Caco-2 (cell line): ENCODE results near the gene DDN. TPM values are rescaled to one million over a fixed set of nuclear protein-coding genes. Genes with fewer than 3 reads are reported as not detected.

ENCODE experiments used
- BruUV-seq: library from RNA; stranded (reverse); fragments of 400-500 nt; replicated peaks from 2 replicates; lab custom pipeline; 2021; lab: Mats Ljungman, UMichigan
- CTCF ChIA-PET: fragments of 300-600 bp; sonication (Branson Sonifier 250); formaldehyde crosslinking; loops from one replicate; lab custom pipeline; 2022; ENCODE audit warnings: antibody characterized with exemption; lab: Charles Lee
- POLR2A ChIA-PET: fragments of 300-600 bp; sonication (Branson Sonifier 250); formaldehyde crosslinking; loops from one replicate; lab custom pipeline; 2022; ENCODE audit warnings: antibody characterized with exemption; lab: Charles Lee
- DNase-seq, 2 experiments: peaks; one replicate each; pipeline versions ENCODE4 v3.0.0 to v3.0.0-alpha.2; 2020 to 2022
- H3K27me3 ChIP-seq: replicated peaks from 2 replicates; pipeline ENCODE4 v1.6.0; 2011; ENCODE audit warnings: low read length; ENCODE audit not compliant: control insufficient read depth, insufficient read depth
- H3K36me3 ChIP-seq: 2 replicates; pipeline ENCODE4 v1.5.1; 2011; ENCODE audit warnings: low read length; ENCODE audit not compliant: control insufficient read depth, insufficient read depth
- H3K4me1 ChIP-seq: fragments of 250-450 bp; sonication (Bioruptor Pico); 2 replicates; pipeline ENCODE4 v1.5.1; 2020; ENCODE audit warnings: mild to moderate bottlenecking
- H3K4me3 ChIP-seq: 2 replicates; pipeline ENCODE4 v1.5.1; 2011; ENCODE audit warnings: low read depth, mild to moderate bottlenecking, control low read depth, low read length
- H3K9me3 ChIP-seq: fragments of 250-450 bp; sonication (Bioruptor Pico); 2 replicates; pipeline ENCODE4 v1.5.1; 2020; ENCODE audit warnings: mild to moderate bottlenecking, moderate library complexity
- H3K27ac Mint-ChIP-seq: one replicate; pipeline ENCODE4 v1.8.0; 2022; ENCODE audit warnings: mixed read lengths; ENCODE audit not compliant: unreplicated experiment
- H3K27me3 Mint-ChIP-seq: one replicate; pipeline ENCODE4 v1.8.0; 2022; ENCODE audit warnings: mixed read lengths; ENCODE audit not compliant: insufficient read depth, unreplicated experiment
- H3K36me3 Mint-ChIP-seq: one replicate; pipeline ENCODE4 v1.8.0; 2022; ENCODE audit warnings: mild to moderate bottlenecking, mixed read lengths; ENCODE audit not compliant: insufficient read depth, unreplicated experiment
- H3K4me1 Mint-ChIP-seq: one replicate; pipeline ENCODE4 v1.8.0; 2022; ENCODE audit warnings: low read depth, mixed read lengths; ENCODE audit not compliant: unreplicated experiment
- H3K4me3 Mint-ChIP-seq: one replicate; pipeline ENCODE4 v1.8.0; 2022; ENCODE audit warnings: mild to moderate bottlenecking, moderate library complexity, mixed read lengths; ENCODE audit not compliant: unreplicated experiment
- H3K9me3 Mint-ChIP-seq: one replicate; pipeline ENCODE4 v1.8.0; 2022; ENCODE audit warnings: mixed read lengths; ENCODE audit not compliant: unreplicated experiment
- intact Hi-C: fragments of 100-400 bp; cut with micrococcal nuclease; formaldehyde crosslinking; loops from one replicate; pipeline ENCODE4 v1.10.0; 2022; ENCODE audit not compliant: unreplicated experiment
- total RNA-seq: library from RNA; stranded (reverse); gene quantifications from 2 replicates; pipeline ENCODE4 v1.2.3, GENCODE V29; 2022
- TF ChIP-seq, protein P1 (sequence below), 2 experiments: fragments of 200-600 bp in 1 of 2; IDR thresholded peaks; 1 replicate in 1 of 2; 2 replicates in 1 of 2; pipeline versions ENCODE4 v1.5.1 to v1.8.0; 2011 to 2022; ENCODE audit warnings: antibody characterized with exemption in 1 of 2, control low read depth in 1 of 2, inconsistent platforms in 1 of 2, low read depth in 1 of 2, low read length in 1 of 2, mild to moderate bottlenecking in 1 of 2, moderate library complexity in 1 of 2; ENCODE audit not compliant: insufficient read depth in 1 of 2, severe bottlenecking in 1 of 2, unreplicated experiment in 1 of 2

Gene DDN
- total RNA-seq, 1 experiment from 2014 or later: 1.9 TPM

DNA sequence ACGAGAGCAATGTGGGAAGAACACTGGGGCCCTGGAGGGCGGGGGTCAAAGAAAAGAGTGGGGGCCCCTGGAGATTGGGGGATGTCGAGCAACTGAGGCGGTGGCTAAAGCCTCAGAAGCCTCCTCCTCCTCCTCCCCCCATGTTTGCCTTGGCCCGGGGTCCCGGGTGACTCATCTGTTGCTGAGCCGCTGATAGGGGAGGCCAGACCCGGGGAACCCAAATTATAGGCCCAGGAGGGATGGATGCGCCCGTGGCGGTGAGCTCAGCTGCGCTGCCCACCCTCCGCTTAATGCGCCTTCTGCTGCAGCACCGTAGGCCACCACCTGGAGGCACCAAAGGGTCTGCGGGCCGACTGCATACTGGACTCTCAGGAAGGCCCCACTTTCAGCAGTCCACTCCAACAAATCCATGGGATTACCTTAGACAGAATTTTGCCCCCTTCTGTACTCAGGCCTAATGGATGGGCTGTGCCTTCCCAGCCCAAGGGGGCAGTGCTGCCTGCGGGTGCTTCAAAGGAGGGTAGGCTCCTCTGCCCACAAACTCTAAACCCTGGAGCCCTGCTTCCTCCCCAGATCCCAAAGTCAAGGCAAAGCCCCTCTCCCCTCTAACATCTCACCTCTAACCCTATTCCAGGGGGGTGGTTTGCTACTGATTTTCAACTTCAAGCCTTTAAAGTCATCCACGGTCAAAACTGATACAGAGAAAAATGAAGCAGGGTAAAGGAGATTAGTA lies 25.1 kb downstream of the DDN start:
- Histone ChIP-seq H3K9me3 (no peaks in the 10 kb centered on the region), H3K36me3 (no peaks in the 10 kb centered on the region), H3K4me3 (no peak overlapping the region), H3K27me3 (peaks cover 4% of the 10 kb centered on the region), H3K4me1 (peaks cover 40% of the 10 kb centered on the region)
- Mint-ChIP-seq H3K9me3 (no peaks in the 10 kb centered on the region), H3K4me1 (peaks cover 21% of the 10 kb centered on the region), H3K4me3 (no peak overlapping the region), H3K27me3 (peaks cover 11% of the 10 kb centered on the region), H3K27ac (no peak overlapping the region), H3K36me3 (peaks cover 6% of the 10 kb centered on the region)
- intact Hi-C loops: no loop called here
- POLR2A ChIA-PET: no interaction called here
- no TSS peak for BruUV-seq
- CTCF ChIA-PET: no interaction called here
- DNase-seq: peak in 1 of 2 experiments; percentile 42
- TF ChIP-seq, protein P1, sequence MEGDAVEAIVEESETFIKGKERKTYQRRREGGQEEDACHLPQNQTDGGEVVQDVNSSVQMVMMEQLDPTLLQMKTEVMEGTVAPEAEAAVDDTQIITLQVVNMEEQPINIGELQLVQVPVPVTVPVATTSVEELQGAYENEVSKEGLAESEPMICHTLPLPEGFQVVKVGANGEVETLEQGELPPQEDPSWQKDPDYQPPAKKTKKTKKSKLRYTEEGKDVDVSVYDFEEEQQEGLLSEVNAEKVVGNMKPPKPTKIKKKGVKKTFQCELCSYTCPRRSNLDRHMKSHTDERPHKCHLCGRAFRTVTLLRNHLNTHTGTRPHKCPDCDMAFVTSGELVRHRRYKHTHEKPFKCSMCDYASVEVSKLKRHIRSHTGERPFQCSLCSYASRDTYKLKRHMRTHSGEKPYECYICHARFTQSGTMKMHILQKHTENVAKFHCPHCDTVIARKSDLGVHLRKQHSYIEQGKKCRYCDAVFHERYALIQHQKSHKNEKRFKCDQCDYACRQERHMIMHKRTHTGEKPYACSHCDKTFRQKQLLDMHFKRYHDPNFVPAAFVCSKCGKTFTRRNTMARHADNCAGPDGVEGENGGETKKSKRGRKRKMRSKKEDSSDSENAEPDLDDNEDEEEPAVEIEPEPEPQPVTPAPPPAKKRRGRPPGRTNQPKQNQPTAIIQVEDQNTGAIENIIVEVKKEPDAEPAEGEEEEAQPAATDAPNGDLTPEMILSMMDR (IDR thresholded peaks at IDR 0.05; ENCODE audit: insufficient read depth in 1 of 2, low read depth in 1 of 2, low read length in 1 of 2, severe bottlenecking in 1 of 2, unreplicated experiment in 1 of 2): peak; percentile 35 to 51

DNA sequence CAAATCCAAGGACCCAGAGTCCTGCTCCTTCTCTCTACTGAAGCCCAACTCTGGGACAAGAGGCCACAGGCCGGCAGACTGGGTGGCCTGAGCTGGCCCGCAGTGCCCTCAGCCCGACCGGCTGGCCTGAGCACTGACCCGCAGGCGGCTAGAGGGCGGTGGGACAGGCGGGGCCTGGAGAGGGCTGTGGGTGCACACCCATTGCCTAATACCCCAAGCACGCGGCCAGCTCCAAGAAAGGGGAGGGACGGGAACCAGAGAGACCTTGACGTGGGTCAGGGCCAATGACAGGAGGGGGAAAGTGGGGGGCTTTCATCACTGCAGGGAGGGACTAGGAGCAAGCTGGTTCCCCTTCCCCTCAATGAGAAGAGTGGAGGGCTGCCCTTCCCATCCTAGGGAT lies 25.6 kb downstream of the DDN start:
- no peaks in the 10 kb centered on the region for H3K36me3 ChIP-seq
- peaks cover 1% of the 10 kb centered on the region for H3K27me3 ChIP-seq
- H3K27me3 Mint-ChIP-seq: peaks cover 9% of the 10 kb centered on the region
- no peak for DNase-seq
- CTCF ChIA-PET: no interaction called here
- no peak overlapping the region for H3K4me3 Mint-ChIP-seq
- H3K27ac Mint-ChIP-seq: no peak overlapping the region
- no peak overlapping the region for H3K4me3 ChIP-seq
- H3K36me3 Mint-ChIP-seq: peaks cover 6% of the 10 kb centered on the region
- POLR2A ChIA-PET: no interaction called here
- no peaks in the 10 kb centered on the region for H3K9me3 ChIP-seq
- no TSS peak for BruUV-seq
- H3K4me1 ChIP-seq: peaks cover 41% of the 10 kb centered on the region
- TF ChIP-seq, protein P1 (IDR thresholded peaks at IDR 0.05; ENCODE audit: insufficient read depth in 1 of 2, low read depth in 1 of 2, low read length in 1 of 2, severe bottlenecking in 1 of 2, unreplicated experiment in 1 of 2): no peak
- no peaks in the 10 kb centered on the region for H3K9me3 Mint-ChIP-seq
- intact Hi-C loops: no loop called here
- H3K4me1 Mint-ChIP-seq: peaks cover 27% of the 10 kb centered on the region

DNA sequence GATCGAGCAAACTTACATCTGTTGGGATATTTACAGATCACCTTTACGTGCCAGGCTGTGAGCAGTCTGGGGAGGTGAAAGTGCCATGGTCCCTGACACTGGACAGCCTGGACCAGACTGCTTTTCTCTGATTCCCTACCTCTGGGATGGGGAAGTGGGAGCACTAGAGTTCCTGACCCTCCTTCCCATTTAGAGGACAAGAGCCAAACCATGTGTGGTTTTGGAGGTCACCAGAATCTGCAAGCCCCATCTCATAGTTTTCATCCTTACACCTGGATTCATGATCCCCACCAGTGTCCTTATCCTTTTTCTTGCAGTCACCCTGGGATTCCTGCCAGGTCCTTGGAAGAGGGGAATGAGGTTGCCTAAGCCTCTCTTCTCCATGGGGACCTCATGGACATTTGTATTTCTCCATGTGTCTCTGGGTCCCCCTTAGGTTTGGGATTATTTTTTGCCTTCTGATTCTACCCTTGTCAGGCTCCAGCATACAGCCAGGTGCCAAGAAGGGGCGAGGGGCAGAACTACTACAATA lies 26.2 kb downstream of the DDN start:
- peaks cover 28% of the 10 kb centered on the region for H3K4me1 Mint-ChIP-seq
- no peak overlapping the region for H3K4me3 Mint-ChIP-seq
- H3K9me3 Mint-ChIP-seq: no peaks in the 10 kb centered on the region
- peaks cover 6% of the 10 kb centered on the region for H3K36me3 Mint-ChIP-seq
- DNase-seq: no peak
- H3K27me3 ChIP-seq: no peaks in the 10 kb centered on the region; the same call in 1 of the 2 replicates
- TF ChIP-seq, protein P1 (IDR thresholded peaks at IDR 0.05; ENCODE audit: insufficient read depth in 1 of 2, low read depth in 1 of 2, low read length in 1 of 2, severe bottlenecking in 1 of 2, unreplicated experiment in 1 of 2): no peak
- H3K27ac Mint-ChIP-seq: no peak overlapping the region
- intact Hi-C loops: no loop called here
- no peaks in the 10 kb centered on the region for H3K36me3 ChIP-seq
- ChIA-PET POLR2A (no interaction called here), CTCF (no interaction called here)
- no peaks in the 10 kb centered on the region for H3K9me3 ChIP-seq
- no peak overlapping the region for H3K4me3 ChIP-seq
- H3K27me3 Mint-ChIP-seq: peaks cover 9% of the 10 kb centered on the region
- peaks cover 36% of the 10 kb centered on the region for H3K4me1 ChIP-seq
- no TSS peak for BruUV-seq
